ENCODE data around the gene PGA5.

The PGA5 gene

GRCh38 chr11:61270354-61271076, 29.5 kb downstream of the PGA5 start:
- DNase-seq, result no peak

GRCh38 chr11:61272731-61273130, 31.8 kb downstream of the PGA5 start:
- DNase-seq, result no peak

- no peak for DNase-seq
Observed at GRCh38 chr11:61273178-61274078, 32.5 kb downstream of the PGA5 start.

GRCh38 chr11:61274084-61274483, 33.1 kb downstream of the PGA5 start:
- DNase-seq, result no peak

- no peak for DNase-seq
Observed at GRCh38 chr11:61275191-61275590, 34.2 kb downstream of the PGA5 start.

- no peak for DNase-seq
Observed at GRCh38 chr11:61277186-61278000, 36.4 kb downstream of the PGA5 start.

GRCh38 chr11:61278001-61278470, 37.1 kb downstream of the PGA5 start:
- DNase-seq, result no peak

- DNase-seq, result no peak
Observed at GRCh38 chr11:61279934-61280659, 39.1 kb downstream of the PGA5 start.

- DNase-seq, result no peak
Observed at GRCh38 chr11:61280883-61281580, 40.1 kb downstream of the PGA5 start.

- DNase-seq, result no peak
Observed at GRCh38 chr11:61281581-61282250, 40.7 kb downstream of the PGA5 start.

GRCh38 chr11:61283613-61284012, 42.6 kb downstream of the PGA5 start:
- DNase-seq, result no peak

GRCh38 chr11:61287338-61287977, 46.5 kb downstream of the PGA5 start:
- DNase-seq, result no peak

- no peak for DNase-seq
Observed at GRCh38 chr11:61290905-61291690, 50.1 kb downstream of the PGA5 start.

GRCh38 chr11:61292356-61292755, 51.4 kb downstream of the PGA5 start:
- no peak for DNase-seq

GRCh38 chr11:61293867-61294716, 53.1 kb downstream of the PGA5 start:
- DNase-seq, result peak; percentile 48

GRCh38 chr11:61294717-61295595, 54.0 kb downstream of the PGA5 start, which contains the start of gene VWCE:
Gene VWCE (minus strand): TSS chr11:61295316. CDS start chr11:61295037, 279 bp downstream.
- peak; percentile 79 for DNase-seq

GRCh38 chr11:61295596-61295926, 54.6 kb downstream of the PGA5 start:
- no peak for DNase-seq

GRCh38 chr11:61297341-61297740, 56.4 kb downstream of the PGA5 start:
- DNase-seq, result no peak
